Neural progenitor cell (in vitro differentiated cells): ENCODE measurements around the gene ARHGAP45.

Experiments used
- EZH2 ChIP-seq: fragments of 200-600 bp; sonication (generic); IDR thresholded peaks from 2 replicates; pipeline ENCODE4 v1.6.1; 2017; ENCODE audit warnings: antibody characterized with exemption, mild to moderate bottlenecking, moderate library complexity
- EZH2phosphoT487 ChIP-seq: fragments of 200-600 bp; sonication (generic); IDR thresholded peaks from 2 replicates; pipeline ENCODE4 v1.6.1; 2017; ENCODE audit warnings: antibody characterized with exemption
- TF ChIP-seq, protein P1 (sequence below): fragments of 200-600 bp; sonication (generic); IDR thresholded peaks from 2 replicates; pipeline ENCODE4 v1.5.1; 2017; ENCODE audit warnings: antibody characterized with exemption, mild to moderate bottlenecking

DNA sequence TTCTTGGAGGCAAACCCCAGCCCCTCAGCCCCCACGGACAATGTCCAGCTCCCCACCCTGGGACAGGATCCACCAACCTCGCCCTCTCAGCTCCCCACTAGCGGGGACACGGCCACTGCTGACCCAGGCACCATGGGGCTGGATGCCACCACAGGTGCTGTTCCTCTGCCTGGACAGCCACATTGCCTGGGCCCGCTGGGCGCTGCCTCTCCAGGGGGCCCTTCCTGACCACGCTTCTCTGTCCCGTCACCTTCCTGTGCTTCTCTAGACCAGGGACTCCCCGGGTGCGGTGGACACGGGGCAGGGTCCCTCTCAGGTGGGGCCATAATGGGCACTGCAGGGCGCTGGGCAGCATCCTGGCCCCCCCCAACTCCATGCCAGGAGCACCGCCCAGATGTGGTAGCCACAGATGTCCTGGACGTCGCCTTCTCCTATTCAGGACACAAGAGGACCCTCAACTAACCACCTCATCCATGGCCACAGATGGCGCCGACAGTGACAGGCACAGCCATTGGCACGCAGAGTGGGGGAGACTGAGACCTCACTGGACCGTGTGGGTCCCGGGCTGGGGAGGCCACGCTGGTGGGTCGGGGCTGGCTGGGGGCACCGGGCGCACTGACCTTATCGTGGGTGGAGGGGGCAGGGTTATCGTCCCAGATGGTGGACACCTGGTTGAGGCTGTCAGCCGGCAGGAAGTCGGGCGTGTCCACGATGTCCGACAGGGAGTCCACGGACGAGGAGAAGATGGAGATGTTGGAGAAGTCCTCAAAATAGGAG, 60.2 kb downstream of the ARHGAP45 start:
- TF ChIP-seq, protein P1, sequence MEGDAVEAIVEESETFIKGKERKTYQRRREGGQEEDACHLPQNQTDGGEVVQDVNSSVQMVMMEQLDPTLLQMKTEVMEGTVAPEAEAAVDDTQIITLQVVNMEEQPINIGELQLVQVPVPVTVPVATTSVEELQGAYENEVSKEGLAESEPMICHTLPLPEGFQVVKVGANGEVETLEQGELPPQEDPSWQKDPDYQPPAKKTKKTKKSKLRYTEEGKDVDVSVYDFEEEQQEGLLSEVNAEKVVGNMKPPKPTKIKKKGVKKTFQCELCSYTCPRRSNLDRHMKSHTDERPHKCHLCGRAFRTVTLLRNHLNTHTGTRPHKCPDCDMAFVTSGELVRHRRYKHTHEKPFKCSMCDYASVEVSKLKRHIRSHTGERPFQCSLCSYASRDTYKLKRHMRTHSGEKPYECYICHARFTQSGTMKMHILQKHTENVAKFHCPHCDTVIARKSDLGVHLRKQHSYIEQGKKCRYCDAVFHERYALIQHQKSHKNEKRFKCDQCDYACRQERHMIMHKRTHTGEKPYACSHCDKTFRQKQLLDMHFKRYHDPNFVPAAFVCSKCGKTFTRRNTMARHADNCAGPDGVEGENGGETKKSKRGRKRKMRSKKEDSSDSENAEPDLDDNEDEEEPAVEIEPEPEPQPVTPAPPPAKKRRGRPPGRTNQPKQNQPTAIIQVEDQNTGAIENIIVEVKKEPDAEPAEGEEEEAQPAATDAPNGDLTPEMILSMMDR: no peak
- TF ChIP-seq EZH2 (no peak), EZH2phosphoT487 (no peak)
